ENCODE data around the gene ALPK3. TPM values are rescaled to one million over a fixed set of nuclear protein-coding genes. Genes with fewer than 3 reads are reported as not detected.
A peak's percentile ranks its signal among the peaks of the same experiment; 100 is the strongest.

Gene ALPK3
- total RNA-seq, 6 experiments from 2014 or later = 0.05 to 0.60 (median 0.26) TPM

DNA sequence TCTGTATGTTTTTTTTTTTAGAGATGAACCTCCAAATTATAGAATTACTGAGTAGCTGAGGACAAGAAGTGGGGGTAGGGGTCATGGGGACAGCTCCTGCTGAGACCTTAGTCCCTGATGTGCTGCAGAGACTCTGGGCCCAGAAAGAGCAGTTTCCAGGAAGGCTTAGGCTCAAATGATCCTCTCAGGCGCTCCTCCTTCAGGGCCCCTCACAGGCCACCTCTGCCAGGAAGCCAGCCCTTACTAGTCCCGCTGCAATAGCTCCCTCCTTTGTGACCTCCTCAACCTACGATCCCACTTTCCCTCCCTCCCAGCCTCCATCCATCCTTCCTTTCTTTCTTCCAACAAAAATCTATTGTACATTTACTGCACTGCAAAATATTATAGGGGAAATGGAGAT lies 91.9 kb downstream of the ALPK3 start:
- TF ChIP-seq, protein P1, sequence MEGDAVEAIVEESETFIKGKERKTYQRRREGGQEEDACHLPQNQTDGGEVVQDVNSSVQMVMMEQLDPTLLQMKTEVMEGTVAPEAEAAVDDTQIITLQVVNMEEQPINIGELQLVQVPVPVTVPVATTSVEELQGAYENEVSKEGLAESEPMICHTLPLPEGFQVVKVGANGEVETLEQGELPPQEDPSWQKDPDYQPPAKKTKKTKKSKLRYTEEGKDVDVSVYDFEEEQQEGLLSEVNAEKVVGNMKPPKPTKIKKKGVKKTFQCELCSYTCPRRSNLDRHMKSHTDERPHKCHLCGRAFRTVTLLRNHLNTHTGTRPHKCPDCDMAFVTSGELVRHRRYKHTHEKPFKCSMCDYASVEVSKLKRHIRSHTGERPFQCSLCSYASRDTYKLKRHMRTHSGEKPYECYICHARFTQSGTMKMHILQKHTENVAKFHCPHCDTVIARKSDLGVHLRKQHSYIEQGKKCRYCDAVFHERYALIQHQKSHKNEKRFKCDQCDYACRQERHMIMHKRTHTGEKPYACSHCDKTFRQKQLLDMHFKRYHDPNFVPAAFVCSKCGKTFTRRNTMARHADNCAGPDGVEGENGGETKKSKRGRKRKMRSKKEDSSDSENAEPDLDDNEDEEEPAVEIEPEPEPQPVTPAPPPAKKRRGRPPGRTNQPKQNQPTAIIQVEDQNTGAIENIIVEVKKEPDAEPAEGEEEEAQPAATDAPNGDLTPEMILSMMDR (IDR thresholded peaks at IDR 0.05) = no peak
- H3K27ac Mint-ChIP-seq = no peak overlapping the region
- no peak overlapping the region for H3K4me3 Mint-ChIP-seq
- DNase-seq = no peak
- no peaks in the 10 kb centered on the region for H3K9me3 Mint-ChIP-seq
- H3K4me1 Mint-ChIP-seq (ENCODE audit: low read depth) = peaks cover 31% of the 10 kb centered on the region
- no peaks in the 10 kb centered on the region; the same call in none of the 2 replicates for H3K27me3 Mint-ChIP-seq (ENCODE audit: insufficient read depth)
- H3K36me3 Mint-ChIP-seq (ENCODE audit: low read depth) = no peaks in the 10 kb centered on the region

DNA sequence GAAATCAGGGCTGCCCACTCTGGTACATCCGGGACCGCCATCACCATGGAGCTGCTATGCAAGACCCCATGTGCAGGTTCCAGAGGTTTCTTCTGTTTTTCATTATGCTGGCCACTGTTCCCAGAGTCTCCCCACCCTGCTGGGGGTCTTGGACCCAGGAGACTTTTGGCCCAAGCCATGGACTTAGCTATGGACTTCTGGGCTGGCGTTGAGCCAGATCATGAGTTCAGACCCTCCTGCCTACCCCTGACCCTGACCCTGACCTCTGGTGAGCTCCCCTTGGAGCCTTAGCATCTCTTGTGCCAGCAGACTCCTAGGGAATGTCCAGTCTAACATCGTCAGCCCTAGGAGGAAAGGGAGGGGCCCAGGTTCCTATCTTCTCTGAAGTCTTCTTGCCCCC lies 92.6 kb downstream of the ALPK3 start:
- Mint-ChIP-seq H3K36me3 (ENCODE audit: low read depth) (no peaks in the 10 kb centered on the region), H3K27ac (no peak overlapping the region)

DNA sequence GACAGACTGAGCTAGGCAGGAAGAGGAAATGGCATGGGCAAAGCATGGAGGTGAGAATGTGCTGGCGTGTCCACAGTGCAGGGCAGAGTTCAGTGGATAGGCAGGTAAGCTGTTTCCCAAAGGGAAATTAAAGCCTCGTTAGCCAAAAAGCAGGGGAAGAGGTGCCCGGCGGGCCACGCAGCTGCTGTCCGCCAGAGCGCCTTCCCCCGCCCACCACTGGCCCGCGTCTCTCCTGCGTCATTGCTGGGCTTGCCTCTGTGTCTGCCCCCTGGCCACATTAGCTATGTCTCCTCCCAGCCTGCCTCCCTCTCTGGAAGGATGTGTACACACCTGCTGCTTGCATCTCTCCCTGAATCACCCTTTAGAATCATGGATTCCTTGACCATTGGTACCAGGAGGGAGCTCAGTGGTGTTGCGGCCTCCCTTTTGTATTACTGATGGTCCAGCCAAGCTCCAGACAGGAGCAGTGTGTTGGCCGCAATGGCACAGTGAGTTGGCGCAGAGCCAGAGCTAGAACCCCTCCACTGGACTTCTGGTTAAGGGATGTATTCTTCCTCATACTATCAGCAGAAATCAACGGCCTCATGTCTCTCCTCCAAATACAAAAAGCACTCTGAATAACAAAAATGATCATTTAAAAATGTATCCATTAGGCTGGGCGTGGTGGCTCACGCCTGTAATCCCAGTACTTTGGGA lies 93.9 kb downstream of the ALPK3 start:
- peaks cover 49% of the 10 kb centered on the region for H3K4me1 Mint-ChIP-seq (ENCODE audit: low read depth)
- peak overlapping the region; percentile 61; the same call in 1 of the 2 replicates for H3K4me3 Mint-ChIP-seq
- H3K27ac Mint-ChIP-seq = peak overlapping the region; percentile 99
- H3K36me3 Mint-ChIP-seq (ENCODE audit: low read depth) = no peaks in the 10 kb centered on the region
- no peak for DNase-seq
- no peaks in the 10 kb centered on the region; the same call in none of the 2 replicates for H3K27me3 Mint-ChIP-seq (ENCODE audit: insufficient read depth)
- no peaks in the 10 kb centered on the region for H3K9me3 Mint-ChIP-seq
- TF ChIP-seq, protein P1 (IDR thresholded peaks at IDR 0.05) = no peak

More for the DNA sequence above, 92.6 kb downstream of the ALPK3 start:
- H3K9me3 Mint-ChIP-seq = no peaks in the 10 kb centered on the region
- TF ChIP-seq, protein P1 (IDR thresholded peaks at IDR 0.05) = no peak
- DNase-seq = no peak
- H3K27me3 Mint-ChIP-seq (ENCODE audit: insufficient read depth) = no peaks in the 10 kb centered on the region; the same call in none of the 2 replicates
- no peak overlapping the region for H3K4me3 Mint-ChIP-seq
- H3K4me1 Mint-ChIP-seq (ENCODE audit: low read depth) = peaks cover 37% of the 10 kb centered on the region

DNA sequence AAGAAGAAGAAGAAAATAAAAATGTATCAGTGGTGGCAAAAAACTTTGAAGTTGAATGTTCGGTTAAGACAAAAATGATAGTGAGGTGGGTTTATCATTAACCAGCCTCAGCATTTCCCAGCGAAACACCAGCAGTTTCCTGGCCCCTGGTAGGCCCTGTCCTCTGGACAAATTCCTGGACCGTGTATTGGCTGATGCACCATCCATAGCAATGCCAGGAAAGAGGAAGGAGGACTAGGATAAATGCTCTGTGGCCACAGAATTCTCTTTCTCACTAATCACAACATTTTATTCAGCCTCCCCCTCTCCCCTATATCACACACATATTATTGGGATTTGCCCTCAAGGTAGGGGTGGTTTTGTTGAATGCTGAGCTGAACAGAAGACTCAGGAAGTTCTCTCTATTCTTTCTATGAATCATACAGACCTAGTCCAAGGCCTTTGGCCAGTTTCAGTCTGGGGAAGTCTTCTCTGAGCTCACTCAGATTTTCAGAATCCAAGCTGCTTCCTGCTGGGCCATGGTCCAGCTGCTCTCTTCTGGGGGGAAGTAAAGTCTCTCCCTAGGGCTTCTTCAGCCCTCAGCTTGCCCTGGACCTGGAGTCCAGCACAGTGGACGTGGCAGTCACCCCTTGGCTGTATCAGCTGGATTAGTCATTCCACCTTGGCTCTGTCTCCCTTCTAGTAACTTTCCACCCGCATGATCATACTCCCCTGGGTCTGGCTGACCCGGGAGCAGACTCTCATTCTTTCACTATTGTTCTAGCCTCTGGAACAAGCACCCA lies 94.9 kb downstream of the ALPK3 start:
- TF ChIP-seq, protein P1 (IDR thresholded peaks at IDR 0.05) = no peak
- peak; percentile 98 for DNase-seq
- Mint-ChIP-seq H3K27ac (peak overlapping the region; percentile 99), H3K27me3 (ENCODE audit: insufficient read depth) (no peaks in the 10 kb centered on the region; the same call in none of the 2 replicates), H3K36me3 (ENCODE audit: low read depth) (no peaks in the 10 kb centered on the region), H3K9me3 (no peaks in the 10 kb centered on the region), H3K4me3 (peak overlapping the region; percentile 61), H3K4me1 (ENCODE audit: low read depth) (peaks cover 49% of the 10 kb centered on the region)

DNA sequence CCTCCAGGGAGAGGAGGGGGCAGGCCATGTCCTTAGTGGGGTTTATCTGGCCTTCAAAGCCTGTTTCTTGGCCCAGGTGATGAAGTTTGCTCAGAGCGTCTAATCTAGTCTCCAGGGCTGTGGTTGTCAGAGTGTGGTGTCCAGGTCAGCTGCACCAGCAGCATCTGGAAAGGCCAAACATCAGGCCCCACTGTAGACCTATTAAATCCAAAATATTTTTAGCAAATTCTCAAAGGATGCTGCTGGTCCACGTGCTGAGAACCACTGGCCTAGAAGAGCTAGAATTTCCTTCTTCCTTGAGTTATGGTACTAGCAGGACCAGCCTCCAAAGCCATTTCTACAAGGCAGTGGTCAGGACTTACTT lies 96.2 kb downstream of the ALPK3 start:
- H3K9me3 Mint-ChIP-seq = no peaks in the 10 kb centered on the region
- H3K36me3 Mint-ChIP-seq (ENCODE audit: low read depth) = no peaks in the 10 kb centered on the region
- H3K27ac Mint-ChIP-seq = peak overlapping the region; percentile 99
- no peak for DNase-seq
- TF ChIP-seq, protein P1 (IDR thresholded peaks at IDR 0.05) = no peak
- peaks cover 57% of the 10 kb centered on the region for H3K4me1 Mint-ChIP-seq (ENCODE audit: low read depth)
- no peak overlapping the region for H3K4me3 Mint-ChIP-seq
- H3K27me3 Mint-ChIP-seq (ENCODE audit: insufficient read depth) = no peaks in the 10 kb centered on the region; the same call in none of the 2 replicates

Data from HFFc6 (cell line).